ENCODE data around the gene DLG2. TPM values are rescaled to one million over a fixed set of nuclear protein-coding genes. Genes with fewer than 3 reads are reported as not detected.

The DLG2 gene
- total RNA-seq, 1 donor from 2014 or later, result 5.1 TPM

DNA sequence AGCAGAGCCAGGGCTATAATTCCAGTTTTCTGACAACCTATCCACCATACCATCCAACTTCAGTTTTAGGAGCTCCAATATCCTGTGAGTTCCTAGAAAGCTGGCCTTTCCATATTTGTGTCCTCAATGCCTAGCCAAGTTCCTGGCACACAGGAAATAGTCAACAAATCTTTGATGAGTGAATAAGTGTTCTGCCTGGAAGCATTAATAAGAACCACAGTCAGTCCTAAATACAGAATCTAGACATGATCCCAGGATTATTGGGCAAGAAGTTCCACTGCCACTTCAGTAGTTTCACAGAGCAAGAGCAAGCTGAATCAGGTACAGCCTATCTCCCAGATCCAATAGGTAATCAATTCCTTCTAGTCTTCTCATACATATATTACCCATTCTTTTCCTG, 942.0 kb downstream of the DLG2 start:
- H3K36me3 Mint-ChIP-seq (ENCODE audit: low read depth, unreplicated experiment), result no peaks in the 10 kb centered on the region
- H3K4me1 Mint-ChIP-seq (ENCODE audit: unreplicated experiment), result peaks cover 26% of the 10 kb centered on the region
- no peaks in the 10 kb centered on the region for H3K27me3 Mint-ChIP-seq (ENCODE audit: unreplicated experiment)
- DNase-seq (ENCODE audit: low spot score), result no peak
- no peak overlapping the region for H3K4me3 Mint-ChIP-seq (ENCODE audit: unreplicated experiment)
- H3K9me3 Mint-ChIP-seq (ENCODE audit: unreplicated experiment), result no peaks in the 10 kb centered on the region
- H3K27ac Mint-ChIP-seq (ENCODE audit: unreplicated experiment), result no peak overlapping the region
- no peak for TF ChIP-seq CTCF (IDR thresholded peaks at IDR 0.05; ENCODE audit: unreplicated experiment)

DNA sequence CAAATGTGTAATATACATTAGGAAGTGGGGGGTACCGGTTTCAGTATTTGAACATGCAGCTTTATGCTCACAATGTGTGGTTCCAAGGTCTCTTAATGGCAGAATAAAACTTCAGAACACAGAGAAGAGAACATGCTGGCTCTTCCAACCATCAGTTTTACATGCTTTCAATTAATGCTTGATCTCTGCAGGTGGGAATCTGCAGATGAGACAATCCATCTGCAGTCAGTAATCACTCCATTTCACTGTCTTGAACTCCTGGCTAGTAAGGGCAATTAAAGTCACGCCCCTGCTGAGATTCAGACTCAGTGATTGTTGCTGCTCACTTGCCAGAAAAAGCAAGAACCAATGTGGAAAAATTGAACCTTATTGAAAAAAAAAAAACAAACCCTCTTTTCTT, 945.7 kb downstream of the DLG2 start:
- no peaks in the 10 kb centered on the region for H3K9me3 Mint-ChIP-seq (ENCODE audit: unreplicated experiment)
- no peaks in the 10 kb centered on the region for H3K36me3 Mint-ChIP-seq (ENCODE audit: low read depth, unreplicated experiment)
- no peak overlapping the region for H3K4me3 Mint-ChIP-seq (ENCODE audit: unreplicated experiment)
- no peaks in the 10 kb centered on the region for H3K27me3 Mint-ChIP-seq (ENCODE audit: unreplicated experiment)
- peaks cover 14% of the 10 kb centered on the region for H3K4me1 Mint-ChIP-seq (ENCODE audit: unreplicated experiment)
- no peak for TF ChIP-seq CTCF (IDR thresholded peaks at IDR 0.05; ENCODE audit: unreplicated experiment)
- no peak overlapping the region for H3K27ac Mint-ChIP-seq (ENCODE audit: unreplicated experiment)
- DNase-seq (ENCODE audit: low spot score), result no peak

- no peak for TF ChIP-seq CTCF (IDR thresholded peaks at IDR 0.05; ENCODE audit: unreplicated experiment)
- DNase-seq (ENCODE audit: low spot score), result no peak
- Mint-ChIP-seq H3K4me1 (ENCODE audit: unreplicated experiment) (peaks cover 9% of the 10 kb centered on the region), H3K27ac (ENCODE audit: unreplicated experiment) (no peak overlapping the region), H3K4me3 (ENCODE audit: unreplicated experiment) (no peak overlapping the region), H3K27me3 (ENCODE audit: unreplicated experiment) (no peaks in the 10 kb centered on the region), H3K9me3 (ENCODE audit: unreplicated experiment) (no peaks in the 10 kb centered on the region), H3K36me3 (ENCODE audit: low read depth, unreplicated experiment) (no peaks in the 10 kb centered on the region)
These were observed 951.6 kb downstream of the DLG2 start for GRCh38 chr11:84675396-84676025.

DNA sequence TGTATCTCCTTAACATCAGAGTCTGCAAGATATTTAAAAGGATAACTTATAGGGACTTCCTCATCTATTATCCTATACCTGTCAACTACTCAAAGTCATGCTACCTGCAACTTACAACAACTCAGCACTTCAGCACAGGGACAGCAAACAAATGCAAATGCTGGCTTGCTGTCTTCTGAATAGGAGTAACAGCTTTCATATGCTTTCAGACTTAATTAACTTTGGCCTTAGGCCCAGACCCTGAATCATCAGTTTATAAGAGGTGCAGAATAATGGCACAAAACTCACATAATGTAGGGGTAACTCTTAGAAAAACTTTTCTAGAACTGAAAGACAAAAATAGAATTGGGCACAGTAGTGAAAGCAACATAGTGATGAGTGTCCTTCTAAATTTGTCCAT, 953.4 kb downstream of the DLG2 start:
- H3K9me3 Mint-ChIP-seq (ENCODE audit: unreplicated experiment), result no peaks in the 10 kb centered on the region
- peaks cover 3% of the 10 kb centered on the region for H3K27me3 Mint-ChIP-seq (ENCODE audit: unreplicated experiment)
- H3K4me3 Mint-ChIP-seq (ENCODE audit: unreplicated experiment), result no peak overlapping the region
- no peak for DNase-seq (ENCODE audit: low spot score)
- no peak for TF ChIP-seq CTCF (IDR thresholded peaks at IDR 0.05; ENCODE audit: unreplicated experiment)
- H3K36me3 Mint-ChIP-seq (ENCODE audit: low read depth, unreplicated experiment), result no peaks in the 10 kb centered on the region
- no peak overlapping the region for H3K27ac Mint-ChIP-seq (ENCODE audit: unreplicated experiment)
- peaks cover 9% of the 10 kb centered on the region for H3K4me1 Mint-ChIP-seq (ENCODE audit: unreplicated experiment)

DNA sequence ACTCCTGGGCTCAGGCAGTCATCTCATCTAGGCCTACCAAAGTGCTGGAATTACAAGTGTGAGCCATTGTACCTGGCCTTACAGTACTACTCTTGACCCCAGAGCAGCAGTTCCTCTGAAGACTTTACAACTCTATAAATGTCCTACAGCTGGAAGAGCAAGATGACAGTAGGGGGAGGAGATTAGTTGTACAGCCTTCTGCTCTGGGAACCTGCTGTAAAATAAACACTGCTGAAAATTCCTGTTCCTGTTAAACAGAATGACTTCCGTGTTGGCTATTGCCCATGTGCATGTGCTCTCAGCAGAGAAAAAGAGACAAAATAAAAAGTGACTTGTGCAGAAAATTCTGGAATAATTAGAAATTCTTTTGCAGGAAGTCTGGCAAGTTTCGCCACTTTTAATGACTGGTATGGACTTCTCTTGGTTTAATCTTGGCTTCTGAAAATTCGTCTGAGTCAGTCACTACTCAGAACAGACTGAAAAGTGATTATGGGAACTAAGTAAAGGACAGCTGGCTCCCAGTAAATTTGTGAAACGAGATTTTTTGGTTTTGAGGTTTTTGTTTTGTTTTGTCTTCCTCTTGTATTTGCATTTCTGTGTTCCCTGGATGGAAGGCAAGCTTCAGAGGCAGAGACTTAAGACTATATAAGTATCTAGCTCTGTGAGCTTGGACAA, 955.7 kb downstream of the DLG2 start:
- peaks cover 3% of the 10 kb centered on the region for H3K27me3 Mint-ChIP-seq (ENCODE audit: unreplicated experiment)
- no peak overlapping the region for H3K27ac Mint-ChIP-seq (ENCODE audit: unreplicated experiment)
- no peaks in the 10 kb centered on the region for H3K9me3 Mint-ChIP-seq (ENCODE audit: unreplicated experiment)
- no peaks in the 10 kb centered on the region for H3K36me3 Mint-ChIP-seq (ENCODE audit: low read depth, unreplicated experiment)
- H3K4me3 Mint-ChIP-seq (ENCODE audit: unreplicated experiment), result no peak overlapping the region
- TF ChIP-seq CTCF (IDR thresholded peaks at IDR 0.05; ENCODE audit: unreplicated experiment), result no peak
- peaks cover 9% of the 10 kb centered on the region for H3K4me1 Mint-ChIP-seq (ENCODE audit: unreplicated experiment)
- DNase-seq (ENCODE audit: low spot score), result no peak
